COR-L47 (cell line): Measurements from ENCODE around the gene TLL2.

Experiments used
- DNase-seq: peaks from one replicate; lab custom pipeline; 2025; lab: John Stamatoyannopoulos, UW

The TLL2 gene

DNA sequence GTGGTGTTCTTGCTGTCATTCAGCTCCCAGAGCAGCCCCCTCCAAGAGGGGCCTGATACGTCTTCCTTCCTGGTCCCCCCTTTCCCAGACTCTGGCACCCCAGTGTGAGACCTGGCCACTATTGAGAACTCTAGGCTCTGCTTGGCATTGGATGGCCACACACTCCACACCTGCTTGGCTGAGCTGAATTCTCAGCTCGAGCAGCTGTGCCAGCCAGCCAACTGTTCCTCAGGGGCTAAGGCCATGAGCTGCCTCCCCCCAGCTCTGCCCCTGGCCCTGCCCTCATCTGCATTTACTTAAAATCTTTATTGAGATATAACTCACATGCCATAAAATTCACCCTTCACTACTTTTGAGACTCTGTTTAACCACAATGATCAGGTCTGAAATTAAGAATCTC, 6.7 kb downstream of the TLL2 start:
- no peak for DNase-seq

- no peak for DNase-seq
Measured at GRCh38 chr10:96505150-96506136, 8.3 kb downstream of the TLL2 start.

GRCh38 chr10:96502561-96503282, 11.0 kb downstream of the TLL2 start:
- DNase-seq: no peak

GRCh38 chr10:96501985-96502384, 11.7 kb downstream of the TLL2 start:
- no peak for DNase-seq

DNA sequence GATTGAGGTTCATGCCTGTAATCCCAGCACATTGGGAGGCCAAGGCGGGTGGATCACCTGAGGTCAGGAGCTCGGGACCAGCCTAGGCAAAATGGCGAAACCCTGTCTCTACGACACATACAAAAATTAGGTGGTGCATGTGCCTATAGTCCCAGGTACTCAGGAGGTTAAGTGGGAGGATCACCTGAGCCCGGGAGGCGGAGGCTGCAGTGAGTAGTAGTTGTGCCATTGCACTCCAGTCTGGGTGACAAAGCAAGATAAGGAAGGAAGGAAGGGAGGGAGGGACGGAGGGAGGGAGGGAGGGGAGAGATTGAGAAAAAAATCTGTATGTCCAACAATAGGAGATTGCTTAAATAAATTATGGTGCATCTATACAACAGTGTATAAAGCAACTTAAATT, 13.2 kb downstream of the TLL2 start:
- DNase-seq: no peak

- no peak for DNase-seq
Measured at GRCh38 chr10:96500050-96500449, 13.7 kb downstream of the TLL2 start.

DNA sequence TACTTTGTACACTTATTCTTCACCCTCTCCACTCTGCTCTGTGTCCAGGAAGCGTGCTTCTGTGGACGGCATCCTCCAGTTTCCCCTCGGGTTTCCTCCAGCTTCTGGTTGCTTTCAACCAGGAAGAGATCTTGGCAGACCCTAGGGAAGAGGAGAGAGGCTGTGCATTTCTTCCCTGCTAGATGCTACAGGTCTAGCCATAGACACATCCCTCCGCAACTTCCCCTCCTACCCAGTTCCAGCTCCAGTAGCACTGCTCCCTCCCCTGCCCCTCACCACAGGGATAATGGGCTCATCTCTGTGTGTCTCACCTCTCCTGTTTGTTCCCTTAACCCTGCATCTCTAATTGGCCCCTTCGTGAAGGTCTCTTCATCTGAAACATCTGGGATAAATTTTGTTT, 16.3 kb downstream of the TLL2 start:
- DNase-seq: no peak

DNA sequence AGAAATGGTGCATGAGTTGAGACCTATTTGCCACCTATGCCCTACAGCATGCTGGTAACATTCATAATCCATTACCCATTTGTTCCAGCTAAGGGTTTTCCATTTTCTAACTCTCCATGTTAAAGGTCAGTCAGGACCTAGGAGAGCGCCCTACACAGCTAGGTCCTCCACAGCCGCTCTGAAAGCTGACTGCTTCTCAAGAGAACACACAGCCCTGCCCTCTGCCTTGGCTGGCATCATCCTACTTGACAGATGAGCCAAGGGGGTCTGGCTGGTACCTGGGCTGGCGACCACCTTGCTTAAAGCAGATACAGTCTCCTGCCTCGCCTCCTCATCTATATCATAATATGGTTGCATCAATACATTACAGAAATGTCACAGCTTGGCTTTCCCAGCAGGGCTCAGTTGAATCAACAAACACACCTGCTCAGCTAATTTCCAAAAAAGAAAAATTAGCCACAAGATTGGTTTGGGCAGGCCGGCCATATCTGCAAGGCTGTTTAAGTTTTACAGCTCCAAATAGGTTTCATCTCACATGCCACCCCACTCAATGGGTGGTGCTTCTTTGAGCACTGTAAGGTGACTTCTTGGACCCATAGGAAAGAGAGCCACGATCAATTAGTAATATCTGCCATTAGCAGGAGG, 17.3 kb downstream of the TLL2 start:
- no peak for DNase-seq

DNA sequence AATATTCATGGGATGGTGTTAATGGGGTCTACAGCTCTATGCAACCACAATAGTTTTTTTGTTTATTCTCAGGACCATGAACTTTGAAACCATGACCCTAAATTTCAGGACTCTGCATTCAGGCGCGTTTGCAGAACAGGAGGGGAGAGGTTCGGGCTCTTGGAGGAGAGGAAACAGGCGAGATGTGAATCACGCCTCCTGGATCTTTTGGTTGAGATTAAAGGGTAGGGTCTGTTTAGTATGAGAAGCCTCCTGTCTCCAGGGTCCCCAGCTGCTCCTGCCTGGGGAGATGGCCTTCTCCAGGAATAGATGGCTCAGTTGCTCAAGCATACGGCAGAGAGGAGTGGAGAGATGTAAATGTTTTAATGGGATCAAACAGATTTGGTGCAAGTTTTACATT, 18.2 kb downstream of the TLL2 start:
- DNase-seq: no peak

- DNase-seq: no peak
Measured at GRCh38 chr10:96494694-96495093, 19.0 kb downstream of the TLL2 start.

DNA sequence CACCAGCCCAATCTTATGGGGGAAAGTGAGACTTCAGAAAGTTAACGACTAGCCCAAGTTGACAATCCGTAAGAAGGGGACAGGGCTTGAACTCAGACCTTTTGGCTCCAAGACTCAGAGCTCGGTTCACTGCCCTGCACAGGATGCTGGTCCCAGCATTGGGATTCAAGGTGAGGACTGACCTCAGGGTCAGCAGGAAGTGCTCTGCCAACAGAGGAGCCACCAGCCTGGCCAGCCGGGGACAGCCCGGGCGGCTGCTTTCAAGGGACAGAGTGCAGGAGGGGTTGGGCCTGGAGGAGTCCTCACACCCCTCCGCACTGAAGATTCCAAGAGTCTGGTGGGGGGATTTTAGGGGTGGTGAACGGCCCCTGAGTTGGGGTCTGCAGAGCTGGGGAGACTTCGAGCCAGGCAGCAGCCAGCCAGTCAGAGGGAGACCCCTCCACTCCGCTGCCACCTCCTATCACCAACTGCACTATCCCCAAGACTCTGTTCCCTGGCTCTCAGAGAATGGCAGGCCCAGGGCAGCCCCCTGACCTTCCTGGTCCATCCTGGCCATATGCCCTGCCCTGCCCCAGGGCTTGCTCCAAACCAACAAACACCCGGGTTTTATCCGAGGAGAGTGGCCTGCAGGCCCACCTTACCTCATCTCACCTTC, 19.7 kb downstream of the TLL2 start:
- no peak for DNase-seq

- DNase-seq: no peak
Measured at GRCh38 chr10:96493254-96493653, 20.5 kb downstream of the TLL2 start.

DNA sequence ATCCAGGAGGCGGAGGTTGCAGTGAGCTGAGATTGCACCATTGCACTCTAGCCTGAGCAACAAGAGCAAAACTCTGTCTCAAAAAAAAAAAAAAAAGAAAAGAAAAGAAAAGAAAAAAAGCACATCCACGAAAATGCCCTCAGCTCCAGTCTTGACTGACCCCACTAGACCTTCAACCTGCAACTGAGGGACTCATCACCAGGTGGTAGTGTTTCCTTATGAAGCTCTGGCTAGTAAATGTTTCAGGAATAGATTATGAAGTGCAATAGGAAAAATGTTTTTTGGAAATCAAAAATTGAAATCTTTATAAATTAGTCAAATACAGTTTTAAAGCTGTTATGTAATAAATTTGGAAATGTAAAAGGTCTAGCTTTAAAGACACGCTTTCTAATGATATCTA, 22.4 kb downstream of the TLL2 start:
- DNase-seq: no peak

- DNase-seq: no peak
Measured at GRCh38 chr10:96488161-96488935, 25.4 kb downstream of the TLL2 start.

DNA sequence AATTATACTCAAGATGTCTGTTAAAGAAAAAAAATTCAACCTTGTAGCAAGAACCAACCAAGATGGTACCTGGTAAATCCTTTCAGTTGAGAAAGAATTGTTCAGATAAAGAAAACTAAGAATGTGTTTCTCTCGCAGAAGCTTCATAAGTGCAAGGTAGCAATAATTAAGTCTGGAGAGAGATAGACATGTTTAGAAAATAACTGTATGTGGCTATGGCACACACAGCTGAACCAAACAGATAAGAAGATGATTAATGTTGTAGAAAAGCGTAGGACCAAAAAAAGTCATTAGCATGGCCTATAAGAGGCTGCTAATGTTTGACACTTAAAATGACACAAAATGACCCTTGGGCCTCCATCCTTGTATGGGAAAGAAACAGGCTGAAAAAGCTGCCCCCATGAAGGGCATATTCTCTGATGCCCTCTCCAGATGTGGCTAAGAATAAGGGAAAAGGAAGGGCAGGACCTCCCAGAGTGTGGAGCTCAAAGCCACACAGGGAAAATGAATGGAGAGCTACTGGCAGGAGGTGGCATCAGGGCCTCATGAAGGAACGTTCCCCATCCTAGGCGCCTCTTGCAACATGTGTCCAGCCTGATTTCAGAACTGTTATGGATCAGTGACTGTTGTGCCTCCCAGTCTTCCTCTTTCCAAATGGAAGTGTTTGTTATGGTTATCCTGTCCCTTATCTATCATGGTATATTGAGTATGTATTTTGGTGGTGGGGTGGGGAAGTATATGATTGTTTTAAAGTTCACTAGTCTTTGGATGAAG, 30.7 kb downstream of the TLL2 start:
- DNase-seq: no peak

GRCh38 chr10:96478355-96478754, 35.4 kb downstream of the TLL2 start:
- DNase-seq: no peak

DNA sequence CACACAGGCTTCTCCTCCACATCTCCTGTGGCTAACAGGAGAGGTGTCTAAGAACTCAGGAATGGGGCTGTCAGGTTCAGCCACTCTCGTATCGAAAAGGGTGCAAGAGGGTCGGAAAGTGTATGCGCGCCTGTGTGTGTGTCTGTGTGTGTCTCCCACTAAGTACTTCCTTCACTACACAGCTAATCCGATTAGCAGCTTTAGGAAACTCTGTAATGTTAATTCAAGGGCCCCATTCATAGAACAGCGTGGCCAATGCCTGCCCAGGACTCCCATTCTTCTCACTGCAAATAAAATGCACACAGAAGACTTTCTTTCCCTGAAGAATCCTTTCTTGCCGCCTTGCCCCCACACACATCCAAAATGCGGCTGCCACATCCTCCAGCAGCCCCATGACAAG, 39.9 kb downstream of the TLL2 start:
- DNase-seq: no peak

DNA sequence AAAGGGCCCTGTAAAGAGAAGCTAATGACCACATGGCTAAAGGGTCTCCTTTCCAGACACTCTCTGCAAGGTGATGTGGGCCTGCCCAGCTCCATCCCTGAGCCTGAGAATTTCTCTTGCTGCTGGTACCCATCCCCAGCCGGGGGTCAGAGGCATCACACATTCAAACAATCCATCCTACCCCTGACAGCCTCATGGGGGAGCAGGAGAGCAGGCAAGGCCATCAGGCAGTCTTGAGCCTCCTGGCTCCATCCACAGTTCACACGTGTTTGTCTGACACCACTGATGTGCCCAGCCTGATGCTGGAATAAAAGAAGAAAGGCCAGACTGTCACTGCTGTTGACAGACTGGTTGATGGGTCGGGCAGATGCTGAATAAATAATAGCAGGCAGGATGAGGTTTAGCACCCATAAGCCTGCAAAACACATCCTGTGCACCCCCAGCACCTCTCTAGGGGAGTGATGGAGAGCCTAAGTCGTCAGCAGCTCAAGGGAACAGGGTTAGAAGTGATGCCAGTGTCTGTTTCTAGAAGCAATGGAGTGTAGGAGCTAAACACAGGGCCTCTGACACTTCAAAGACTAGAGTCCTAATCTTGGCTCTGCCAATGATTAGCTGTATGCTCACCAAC, 43.5 kb downstream of the TLL2 start:
- DNase-seq: no peak

DNA sequence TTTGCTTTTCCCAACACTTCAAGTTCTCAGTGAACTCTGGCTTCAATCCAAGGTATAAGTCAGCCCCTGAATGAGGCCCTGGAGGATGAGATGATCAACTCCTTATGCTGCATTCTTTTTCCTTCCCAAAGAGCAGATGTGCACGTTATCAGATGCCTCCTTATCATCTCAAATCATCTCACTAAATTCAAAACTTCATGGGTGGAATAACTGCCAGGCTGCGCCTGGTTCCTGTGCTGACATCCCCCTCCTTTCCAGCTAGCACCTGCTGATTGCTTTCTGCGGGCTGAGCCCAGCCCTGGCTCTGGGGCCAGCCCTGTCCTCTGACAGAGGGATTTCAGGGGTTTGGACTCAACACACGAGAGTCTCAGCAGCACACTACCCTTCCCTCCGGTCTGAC, 44.9 kb downstream of the TLL2 start:
- DNase-seq: no peak

- no peak for DNase-seq
Measured at GRCh38 chr10:96465599-96465998, 48.1 kb downstream of the TLL2 start.
